ENCODE data around the gene GC.
"Not testable (repeated sequence)": the region's sequence is repeated elsewhere in the genome, so short reads cannot be mapped to it uniquely, and the experiment has no call there.

The GC gene

DNA sequence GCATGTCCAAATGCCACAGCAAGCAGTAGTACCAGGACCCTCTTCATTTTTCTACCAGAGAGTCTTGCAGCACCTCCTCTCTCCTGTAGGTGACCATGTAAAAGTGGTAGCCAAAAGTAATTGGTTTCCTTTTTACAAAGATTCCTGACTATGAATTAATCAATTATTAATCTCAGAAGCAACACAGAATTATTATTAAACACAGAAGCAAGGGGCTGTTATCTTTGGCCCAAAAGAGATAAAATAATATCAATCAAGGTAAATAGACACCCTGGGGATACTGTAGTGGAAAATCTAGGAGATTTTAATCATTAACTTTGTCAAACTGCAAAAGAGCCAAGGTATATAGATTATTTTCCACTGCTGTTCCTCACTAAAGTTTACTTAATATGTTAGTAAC, at the start of gene GC:
Gene GC (minus strand): TSS at position 108 of the 400 bp plus-strand sequence. CDS start 61 bp downstream, at position 47.
- Histone ChIP-seq H3K4me3 (ENCODE audit: low read length) (no peak within 1 kb of the TSS), H3K27me3 (ENCODE audit: control insufficient read depth, insufficient read depth, low read length) (no peaks in the 10 kb centered on the region), H3K27ac (ENCODE audit: low read depth, low read length) (no peak within 1 kb of the TSS), H3K36me3 (ENCODE audit: control insufficient read depth, insufficient read depth, low read length) (no peaks in the 10 kb centered on the region), H3K4me1 (ENCODE audit: control insufficient read depth, insufficient read depth, low read length) (no peaks in the 10 kb centered on the region), H3K9ac (ENCODE audit: low read length) (no peak within 1 kb of the TSS)

GRCh38 chr4:71833232-71833900, 49.5 kb upstream of the GC start:
- no peak overlapping the region for H3K9ac ChIP-seq (ENCODE audit: low read length)
- no peaks in the 10 kb centered on the region for H3K27me3 ChIP-seq (ENCODE audit: control insufficient read depth, insufficient read depth, low read length)
- no peaks in the 10 kb centered on the region for H3K4me1 ChIP-seq (ENCODE audit: control insufficient read depth, insufficient read depth, low read length)
- no peak overlapping the region for H3K4me3 ChIP-seq (ENCODE audit: low read length)
- no peak overlapping the region for H3K27ac ChIP-seq (ENCODE audit: low read depth, low read length)
- H3K36me3 ChIP-seq (ENCODE audit: control insufficient read depth, insufficient read depth, low read length), result no peaks in the 10 kb centered on the region

DNA sequence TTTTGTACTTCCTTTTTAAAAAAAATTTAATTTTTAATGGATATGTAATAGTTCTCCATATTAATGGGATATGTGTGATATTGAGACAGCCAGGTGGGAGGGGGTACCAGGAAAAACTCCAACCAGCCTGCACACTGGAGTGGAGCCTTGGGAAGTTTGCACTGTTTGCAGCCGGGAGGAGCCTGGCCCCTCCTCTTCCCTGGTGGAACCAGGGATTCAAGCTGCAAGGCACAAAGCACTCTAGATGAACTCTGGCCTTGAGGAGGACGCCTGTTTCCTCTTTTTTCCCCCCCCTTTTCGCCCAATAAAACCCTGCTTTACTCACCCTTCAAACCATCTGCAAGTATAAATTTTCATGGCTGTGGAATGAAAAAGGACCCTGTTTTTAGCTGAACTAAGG, 48.2 kb upstream of the GC start:
- no peaks in the 10 kb centered on the region for H3K4me1 ChIP-seq (ENCODE audit: control insufficient read depth, insufficient read depth, low read length)
- H3K36me3 ChIP-seq (ENCODE audit: control insufficient read depth, insufficient read depth, low read length), result no peaks in the 10 kb centered on the region

GRCh38 chr4:71830497-71831190, 46.8 kb upstream of the GC start:
- Histone ChIP-seq H3K27ac (ENCODE audit: low read depth, low read length) (no peak overlapping the region), H3K27me3 (ENCODE audit: control insufficient read depth, insufficient read depth, low read length) (no peaks in the 10 kb centered on the region), H3K9ac (ENCODE audit: low read length) (no peak overlapping the region), H3K4me3 (ENCODE audit: low read length) (no peak overlapping the region), H3K4me1 (ENCODE audit: control insufficient read depth, insufficient read depth, low read length) (no peaks in the 10 kb centered on the region), H3K36me3 (ENCODE audit: control insufficient read depth, insufficient read depth, low read length) (no peaks in the 10 kb centered on the region)

More for the DNA sequence above, 48.2 kb upstream of the GC start:
- Histone ChIP-seq H3K9ac (ENCODE audit: low read length) (no peak overlapping the region), H3K27ac (ENCODE audit: low read depth, low read length) (no peak overlapping the region), H3K4me3 (ENCODE audit: low read length) (no peak overlapping the region), H3K27me3 (ENCODE audit: control insufficient read depth, insufficient read depth, low read length) (no peaks in the 10 kb centered on the region)

DNA sequence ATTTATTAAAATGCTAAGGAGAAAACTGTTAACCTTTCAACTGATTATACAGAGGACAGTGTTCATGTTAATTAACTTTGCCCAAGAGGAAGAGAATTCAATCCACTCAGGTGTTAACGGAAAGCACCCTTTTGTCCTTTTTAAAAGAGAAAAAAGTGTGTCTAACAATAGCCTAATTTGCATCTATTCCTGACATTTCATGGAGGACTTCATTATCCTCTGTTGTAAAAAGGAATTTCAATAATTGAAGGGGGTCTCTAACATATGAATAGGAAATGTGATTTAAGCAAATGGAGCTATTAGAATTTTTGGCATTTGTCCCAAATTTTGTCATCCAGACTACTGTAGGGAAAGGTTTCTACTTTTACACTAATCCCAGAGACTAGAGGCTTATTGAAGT, 44.6 kb upstream of the GC start:
- H3K27me3 ChIP-seq (ENCODE audit: control insufficient read depth, insufficient read depth, low read length), result no peaks in the 10 kb centered on the region
- H3K27ac ChIP-seq (ENCODE audit: low read depth, low read length), result no peak overlapping the region
- H3K36me3 ChIP-seq (ENCODE audit: control insufficient read depth, insufficient read depth, low read length), result no peaks in the 10 kb centered on the region
- no peak overlapping the region for H3K9ac ChIP-seq (ENCODE audit: low read length)
- no peaks in the 10 kb centered on the region for H3K4me1 ChIP-seq (ENCODE audit: control insufficient read depth, insufficient read depth, low read length)
- no peak overlapping the region for H3K4me3 ChIP-seq (ENCODE audit: low read length)

DNA sequence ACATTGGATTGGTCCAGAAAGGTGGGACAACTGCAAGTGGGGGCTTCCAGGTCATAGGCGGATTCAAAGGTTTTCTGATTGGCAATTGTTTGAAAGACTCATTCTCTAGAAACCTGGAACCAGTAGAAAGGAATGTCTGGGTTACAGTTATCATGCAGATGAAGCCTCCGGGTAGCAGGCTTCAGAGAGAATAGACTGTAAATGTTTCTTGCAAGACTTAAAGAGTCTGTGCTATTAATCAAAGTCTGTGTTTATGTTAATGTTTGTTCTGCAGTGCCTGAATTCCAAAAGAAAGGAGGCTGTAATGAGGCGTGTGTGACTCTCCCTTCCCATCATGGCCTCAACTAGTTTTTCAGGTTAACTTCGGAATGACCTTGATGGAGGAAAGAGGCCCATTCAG, 43.9 kb upstream of the GC start:
- Histone ChIP-seq H3K27me3 (ENCODE audit: control insufficient read depth, insufficient read depth, low read length) (no peaks in the 10 kb centered on the region), H3K4me3 (ENCODE audit: low read length) (no peak overlapping the region), H3K9ac (ENCODE audit: low read length) (no peak overlapping the region), H3K27ac (ENCODE audit: low read depth, low read length) (no peak overlapping the region), H3K36me3 (ENCODE audit: control insufficient read depth, insufficient read depth, low read length) (no peaks in the 10 kb centered on the region), H3K4me1 (ENCODE audit: control insufficient read depth, insufficient read depth, low read length) (no peaks in the 10 kb centered on the region)

- no peak overlapping the region for H3K4me3 ChIP-seq (ENCODE audit: low read length)
Measured at GRCh38 chr4:71816676-71817303, 32.9 kb upstream of the GC start.

DNA sequence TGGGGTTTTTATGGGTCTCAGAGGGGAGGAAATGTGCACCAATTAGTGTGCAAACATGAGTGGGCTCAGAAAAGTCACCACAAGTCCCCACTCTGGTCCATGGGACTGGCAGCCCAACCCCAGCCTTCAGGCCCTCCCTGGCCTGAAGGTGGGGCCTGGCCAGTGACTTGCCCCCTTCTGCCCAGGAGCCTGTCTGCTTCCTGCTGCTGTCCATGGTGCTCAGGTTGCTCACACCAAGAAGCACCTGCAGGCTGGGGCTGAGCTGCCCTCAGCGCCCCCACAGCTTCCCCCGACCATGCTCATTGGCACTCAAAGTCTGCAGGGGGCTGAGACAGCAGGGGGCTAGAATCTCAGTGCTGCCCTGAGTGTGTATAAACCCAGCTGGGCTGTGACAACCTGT, 30.6 kb upstream of the GC start:
- H3K4me3 ChIP-seq (ENCODE audit: low read length), result no peak overlapping the region
- H3K27me3 ChIP-seq (ENCODE audit: control insufficient read depth, insufficient read depth, low read length), result no peaks in the 10 kb centered on the region
- no peaks in the 10 kb centered on the region for H3K4me1 ChIP-seq (ENCODE audit: control insufficient read depth, insufficient read depth, low read length)
- H3K27ac ChIP-seq (ENCODE audit: low read depth, low read length), result no peak overlapping the region
- H3K36me3 ChIP-seq (ENCODE audit: control insufficient read depth, insufficient read depth, low read length), result no peaks in the 10 kb centered on the region
- H3K9ac ChIP-seq (ENCODE audit: low read length), result no peak overlapping the region

More at GRCh38 chr4:71816676-71817303, 32.9 kb upstream of the GC start:
- no peaks in the 10 kb centered on the region for H3K36me3 ChIP-seq (ENCODE audit: control insufficient read depth, insufficient read depth, low read length)
- H3K4me1 ChIP-seq (ENCODE audit: control insufficient read depth, insufficient read depth, low read length), result no peaks in the 10 kb centered on the region
- no peak overlapping the region for H3K27ac ChIP-seq (ENCODE audit: low read depth, low read length)
- H3K9ac ChIP-seq (ENCODE audit: low read length), result no peak overlapping the region
- no peaks in the 10 kb centered on the region for H3K27me3 ChIP-seq (ENCODE audit: control insufficient read depth, insufficient read depth, low read length)

DNA sequence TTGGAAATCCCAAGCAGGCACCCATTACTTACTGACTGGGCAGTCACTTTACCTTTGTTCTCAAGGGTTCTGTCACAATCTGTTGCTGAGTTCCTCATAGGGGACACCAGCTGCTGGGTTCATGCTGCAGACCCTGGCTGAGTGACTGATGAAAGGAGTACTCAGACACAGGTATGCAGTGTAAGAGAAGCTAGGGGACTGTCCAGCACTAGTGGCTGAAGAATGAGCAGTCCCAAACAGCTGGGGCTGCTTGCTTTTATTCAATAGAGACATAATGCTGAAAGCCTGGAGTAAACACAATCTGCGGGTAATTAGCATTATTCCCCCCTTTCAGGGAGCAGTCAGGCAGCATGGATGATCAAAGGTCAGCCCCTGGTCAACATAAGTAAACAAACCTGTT, 25.9 kb upstream of the GC start:
- H3K27ac ChIP-seq (ENCODE audit: low read depth, low read length); H3K4me3 ChIP-seq (ENCODE audit: low read length); H3K36me3 ChIP-seq (ENCODE audit: control insufficient read depth, insufficient read depth, low read length); H3K27me3 ChIP-seq (ENCODE audit: control insufficient read depth, insufficient read depth, low read length); H3K4me1 ChIP-seq (ENCODE audit: control insufficient read depth, insufficient read depth, low read length); H3K9ac ChIP-seq (ENCODE audit: low read length): not testable (repeated sequence)

GRCh38 chr4:71807469-71807868, 23.6 kb upstream of the GC start:
- no peaks in the 10 kb centered on the region for H3K27me3 ChIP-seq (ENCODE audit: control insufficient read depth, insufficient read depth, low read length)
- no peak overlapping the region for H3K9ac ChIP-seq (ENCODE audit: low read length)
- no peaks in the 10 kb centered on the region for H3K36me3 ChIP-seq (ENCODE audit: control insufficient read depth, insufficient read depth, low read length)
- no peak overlapping the region for H3K27ac ChIP-seq (ENCODE audit: low read depth, low read length)
- H3K4me3 ChIP-seq (ENCODE audit: low read length), result no peak overlapping the region
- H3K4me1 ChIP-seq (ENCODE audit: control insufficient read depth, insufficient read depth, low read length), result no peaks in the 10 kb centered on the region

DNA sequence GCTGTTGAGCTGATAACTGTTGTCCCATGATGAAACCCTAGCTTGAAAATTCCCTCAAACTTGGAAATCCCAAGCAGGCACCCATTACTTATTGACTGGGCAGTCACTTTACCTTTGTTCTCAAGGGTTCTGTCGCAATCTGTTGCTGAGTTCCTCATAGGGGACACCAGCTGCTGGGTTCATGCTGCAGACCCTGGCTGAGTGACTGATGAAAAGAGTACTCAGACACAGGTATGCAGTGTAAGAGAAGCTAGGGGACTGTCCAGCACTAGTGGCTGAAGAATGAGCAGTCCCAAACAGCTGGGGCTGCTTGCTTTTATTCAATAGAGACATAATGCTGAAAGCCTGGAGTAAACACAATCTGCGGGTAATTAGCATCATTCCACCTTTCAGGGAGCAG, 21.4 kb upstream of the GC start:
- not testable (repeated sequence) for H3K4me3 ChIP-seq (ENCODE audit: low read length); H3K36me3 ChIP-seq (ENCODE audit: control insufficient read depth, insufficient read depth, low read length); H3K27me3 ChIP-seq (ENCODE audit: control insufficient read depth, insufficient read depth, low read length); H3K9ac ChIP-seq (ENCODE audit: low read length); H3K27ac ChIP-seq (ENCODE audit: low read depth, low read length); H3K4me1 ChIP-seq (ENCODE audit: control insufficient read depth, insufficient read depth, low read length)

DNA sequence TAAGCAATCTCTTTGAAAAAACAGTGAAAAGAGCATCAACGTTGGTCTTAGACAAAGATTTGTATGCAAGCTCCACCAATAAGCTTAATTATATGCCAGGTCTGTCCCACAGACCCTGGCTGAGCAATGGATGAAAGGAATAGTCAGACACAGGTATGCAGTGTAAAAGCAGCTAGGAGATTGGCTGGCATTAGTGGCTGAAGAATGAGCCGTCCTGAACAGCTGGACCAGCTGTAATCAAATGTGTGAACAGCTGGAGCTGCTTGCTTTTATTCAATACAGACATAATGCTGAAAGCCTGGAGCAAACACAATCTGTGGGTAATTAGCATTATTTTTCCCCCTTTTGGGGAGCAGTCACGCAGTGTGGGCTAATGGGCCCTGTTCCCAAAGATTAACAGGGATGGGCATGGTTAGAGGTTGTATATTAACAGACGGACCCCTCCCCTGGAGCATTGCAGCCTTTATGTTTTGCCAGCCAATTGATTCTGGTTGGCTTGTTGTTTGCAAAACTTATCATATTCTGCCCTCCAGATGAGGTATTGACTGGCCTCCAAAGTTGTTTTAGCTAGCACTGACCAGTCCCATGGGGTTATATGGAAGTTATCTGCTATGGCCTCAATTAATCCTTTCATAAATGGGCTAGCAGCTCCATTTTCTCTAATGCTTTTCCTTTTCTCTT, 20.3 kb upstream of the GC start:
- not testable (repeated sequence) for H3K27ac ChIP-seq (ENCODE audit: low read depth, low read length); H3K4me1 ChIP-seq (ENCODE audit: control insufficient read depth, insufficient read depth, low read length); H3K27me3 ChIP-seq (ENCODE audit: control insufficient read depth, insufficient read depth, low read length); H3K4me3 ChIP-seq (ENCODE audit: low read length); H3K9ac ChIP-seq (ENCODE audit: low read length); H3K36me3 ChIP-seq (ENCODE audit: control insufficient read depth, insufficient read depth, low read length)
